ENCODE data around the gene C4orf50. TPM values are rescaled to one million over a fixed set of nuclear protein-coding genes. Genes with fewer than 3 reads are reported as not detected.

Gene C4orf50
- total RNA-seq, 1 experiment from 2014 or later: 0.17 TPM

DNA sequence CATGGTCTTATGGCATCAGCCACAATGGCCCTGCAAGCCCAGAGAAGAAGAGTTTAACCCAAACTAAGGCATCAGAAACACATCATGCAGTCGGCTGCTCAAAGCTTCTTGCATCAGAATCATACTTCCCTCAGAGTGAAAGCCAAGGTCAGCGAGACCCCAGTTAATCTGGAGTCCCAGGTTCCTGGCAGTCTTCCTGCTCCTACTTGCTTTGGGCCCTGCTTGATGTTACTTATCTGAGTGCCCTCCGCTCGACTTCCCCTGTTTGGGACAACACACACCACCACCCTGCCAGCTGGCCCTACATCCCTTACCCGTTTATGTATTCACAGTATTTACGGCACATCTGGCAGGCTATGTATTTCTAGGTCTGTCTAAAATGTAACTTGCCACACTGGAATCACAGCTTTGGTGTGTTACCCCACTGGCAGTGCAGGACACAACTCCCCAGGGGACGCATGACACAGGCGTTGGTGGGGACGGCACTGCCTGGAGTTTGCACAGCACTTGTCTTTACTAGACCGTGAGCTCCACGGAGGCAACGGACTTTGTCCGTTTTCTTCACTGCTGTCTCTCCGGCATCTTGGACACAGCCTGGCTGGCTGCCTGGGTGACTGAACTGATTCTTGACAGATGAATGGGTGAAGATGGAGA, 148.1 kb downstream of the C4orf50 start:
- no peak for DNase-seq
- no peak overlapping the region for H3K4me3 Mint-ChIP-seq
- H4K5ac ChIP-seq (ENCODE audit: insufficient read length, low read depth, low read length): no peak overlapping the region

More for the DNA sequence above, 148.1 kb downstream of the C4orf50 start:
- peaks cover 5% of the 10 kb centered on the region; the same call in 1 of the 2 replicates for H3K4me1 ChIP-seq (ENCODE audit: insufficient read depth, low read length)
- H3K14ac ChIP-seq (ENCODE audit: insufficient read depth, low read length): no peak overlapping the region
- peaks cover 12% of the 10 kb centered on the region; the same call in 1 of the 2 replicates for H3K79me2 ChIP-seq (ENCODE audit: insufficient read depth, low read length)
- H3K4ac ChIP-seq (ENCODE audit: low read depth, low read length): no peak overlapping the region
- H4K91ac ChIP-seq (ENCODE audit: insufficient read length, low read depth, low read length): no peak overlapping the region
- Mint-ChIP-seq H3K27ac (peak overlapping the region in 1 of 3 experiments; percentile 39; a peak in 1 of 7 replicates), H3K9me3 (peaks cover 3% of the 10 kb centered on the region in 2 experiments; a peak in 2 of 5 replicates), H3K4me1 (peaks cover 10 to 16% of the 10 kb centered on the region in 2 experiments), H3K36me3 (ENCODE audit: insufficient read depth in 1 of 3, low read depth in 3 of 3) (peaks cover 21 to 35% (median 28%) of the 10 kb centered on the region in 3 experiments), H3K27me3 (ENCODE audit: low read depth) (peaks cover 4% of the 10 kb centered on the region; the same call in 1 of the 2 replicates)
- no peaks in the 10 kb centered on the region for H3K9me3 ChIP-seq (ENCODE audit: control insufficient read depth, low read depth, low read length)
- H3T11ph ChIP-seq (ENCODE audit: low read length): no peak overlapping the region
- no peak overlapping the region for H2BK12ac ChIP-seq (ENCODE audit: insufficient read length, low read depth, low read length)
- TF ChIP-seq, protein P1, sequence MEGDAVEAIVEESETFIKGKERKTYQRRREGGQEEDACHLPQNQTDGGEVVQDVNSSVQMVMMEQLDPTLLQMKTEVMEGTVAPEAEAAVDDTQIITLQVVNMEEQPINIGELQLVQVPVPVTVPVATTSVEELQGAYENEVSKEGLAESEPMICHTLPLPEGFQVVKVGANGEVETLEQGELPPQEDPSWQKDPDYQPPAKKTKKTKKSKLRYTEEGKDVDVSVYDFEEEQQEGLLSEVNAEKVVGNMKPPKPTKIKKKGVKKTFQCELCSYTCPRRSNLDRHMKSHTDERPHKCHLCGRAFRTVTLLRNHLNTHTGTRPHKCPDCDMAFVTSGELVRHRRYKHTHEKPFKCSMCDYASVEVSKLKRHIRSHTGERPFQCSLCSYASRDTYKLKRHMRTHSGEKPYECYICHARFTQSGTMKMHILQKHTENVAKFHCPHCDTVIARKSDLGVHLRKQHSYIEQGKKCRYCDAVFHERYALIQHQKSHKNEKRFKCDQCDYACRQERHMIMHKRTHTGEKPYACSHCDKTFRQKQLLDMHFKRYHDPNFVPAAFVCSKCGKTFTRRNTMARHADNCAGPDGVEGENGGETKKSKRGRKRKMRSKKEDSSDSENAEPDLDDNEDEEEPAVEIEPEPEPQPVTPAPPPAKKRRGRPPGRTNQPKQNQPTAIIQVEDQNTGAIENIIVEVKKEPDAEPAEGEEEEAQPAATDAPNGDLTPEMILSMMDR (conservative IDR thresholded peaks at IDR 0.05): no peak
- H4K20me1 ChIP-seq (ENCODE audit: control insufficient read depth, insufficient read depth, insufficient read length): no peaks in the 10 kb centered on the region
- peaks cover 8% of the 10 kb centered on the region for H3K79me1 ChIP-seq (ENCODE audit: insufficient read depth, low read depth, low read length, poor library complexity, severe bottlenecking)
- no CpG with 5 or more reads among the region's 14 CpGs for WGBS (ENCODE audit: extremely low coverage, insufficient read length, low lambda C conversion rate)
- no peak overlapping the region for H2AK5ac ChIP-seq (ENCODE audit: insufficient read length, low read length)
- no peaks in the 10 kb centered on the region for H3K23me2 ChIP-seq (ENCODE audit: insufficient read length, low read depth, low read length, poor library complexity, severe bottlenecking)
- H2BK20ac ChIP-seq (ENCODE audit: low read depth, low read length, poor library complexity, severe bottlenecking): no peak overlapping the region
- H2BK120ac ChIP-seq (ENCODE audit: low read depth, low read length, poor library complexity, severe bottlenecking): no peak overlapping the region
- H2AFZ ChIP-seq (ENCODE audit: low read length): no peak overlapping the region
- H2BK5ac ChIP-seq (ENCODE audit: insufficient read length, low read length): no peak overlapping the region
- H3K9ac ChIP-seq (ENCODE audit: extremely low read depth, insufficient read length, low read length): no peak overlapping the region
- no peak overlapping the region for H3K4me2 ChIP-seq (ENCODE audit: insufficient read depth, insufficient read length, low read length)
- H3K56ac ChIP-seq (ENCODE audit: insufficient read length, low read depth, low read length): no peak overlapping the region
- no peak overlapping the region for H3K27ac ChIP-seq (ENCODE audit: insufficient read length, low read depth, low read length)
- no peaks in the 10 kb centered on the region for H3K27me3 ChIP-seq (ENCODE audit: insufficient read depth, low read length)
- H4K8ac ChIP-seq (replicated peaks; ENCODE audit: insufficient read length, low read depth, low read length): no peak overlapping the region
- H3K18ac ChIP-seq (ENCODE audit: insufficient read length, low read depth, low read length): no peak overlapping the region
- no peak overlapping the region for H2BK15ac ChIP-seq (ENCODE audit: low read depth, low read length)
- no peak overlapping the region for H3K23ac ChIP-seq (ENCODE audit: insufficient read length, low read depth, low read length)

Data from H9 (cell line).